T47D (cell line): ENCODE results near the gene MAMSTR.

ENCODE experiments used
- DNase-seq, 2 experiments: peaks; one replicate each; pipeline versions ENCODE4 v3.0.0 to v3.0.0-alpha.2; 2011 to 2012; ENCODE audit warnings: low read depth in 1 of 2, low spot score in 1 of 2
- JUND ChIP-seq: IDR thresholded peaks from 2 replicates; pipeline ENCODE4 v1.6.1; 2012; ENCODE audit warnings: low read depth
- in situ Hi-C: cut with HindIII; loops from 2 replicates; pipeline ENCODE4 v1.10.0; 2016; ENCODE audit warnings: low sequenced_read_pairs, low pct_unique_long_range_greater_than_20kb

MAMSTR gene

GRCh38 chr19:48752496-48753365 lies 33.2 kb upstream of the MAMSTR start, which contains the start of gene FUT1:
TSS of gene FUT1 (minus strand) at chr19:48752641. CDS start at chr19:48751281, 1,360 bp downstream.
- TF ChIP-seq JUND = peak; percentile 69; the same call in 1 of the 2 replicates
- peak; percentile 86 to 97 for DNase-seq
- in situ Hi-C loops = no loop called here

- no peak for TF ChIP-seq JUND
- DNase-seq = no peak
- in situ Hi-C loops = no loop called here
These were observed 32.4 kb upstream of the MAMSTR start for GRCh38 chr19:48751845-48752495.

GRCh38 chr19:48750771-48751504 lies 31.4 kb upstream of the MAMSTR start:
- TF ChIP-seq JUND = no peak
- DNase-seq = no peak
- in situ Hi-C loops = no loop called here

- in situ Hi-C loops = no loop called here
- TF ChIP-seq JUND = no peak
- DNase-seq = no peak
These were observed 30.8 kb upstream of the MAMSTR start for GRCh38 chr19:48750351-48750750.

GRCh38 chr19:48749571-48750198 lies 30.2 kb upstream of the MAMSTR start:
- TF ChIP-seq JUND = no peak
- DNase-seq = no peak
- in situ Hi-C loops = no loop called here

GRCh38 chr19:48746738-48747575 lies 27.4 kb upstream of the MAMSTR start, which contains the start of gene IZUMO1:
TSS of gene IZUMO1 (minus strand) at chr19:48746909. CDS start at chr19:48745859, 1,050 bp downstream.
- TF ChIP-seq JUND = no peak
- in situ Hi-C loops = no loop called here
- no peak for DNase-seq

GRCh38 chr19:48746110-48746509 lies 26.6 kb upstream of the MAMSTR start:
- no peak for TF ChIP-seq JUND
- DNase-seq = no peak
- in situ Hi-C loops = no loop called here

- in situ Hi-C loops = no loop called here
- DNase-seq = peak; percentile 69
- TF ChIP-seq JUND = no peak
These were observed 25.9 kb upstream of the MAMSTR start for GRCh38 chr19:48745208-48745995.

- no peak for DNase-seq
- in situ Hi-C loops = no loop called here
- no peak for TF ChIP-seq JUND
These were observed 22.6 kb upstream of the MAMSTR start for GRCh38 chr19:48742096-48742495.

- DNase-seq = peak in 1 of 2 experiments; percentile 44
- in situ Hi-C loops = no loop called here
- TF ChIP-seq JUND = no peak
These were observed 21.8 kb upstream of the MAMSTR start for GRCh38 chr19:48741129-48741999.
